Adrenal gland (tissue), 5 donors: Measurements from ENCODE around the gene SPATA18.

Source experiments
- POLR2A ChIP-seq, 2 donors: fragments of 450-650 bp; IDR thresholded peaks; one replicate each; pipeline ENCODE4 v1.6.1; 2017; ENCODE audit warnings: antibody characterized with exemption in 2 of 2, mild to moderate bottlenecking in 2 of 2, moderate library complexity in 1 of 2
- TF ChIP-seq, protein P1 (sequence below), 6 experiments: fragments of 450-650 bp in 4 of 6; fragments of 200-600 bp in 2 of 6; sonication (generic) in 1 of 6; IDR thresholded peaks; 1 replicate in 5 of 6; 2 replicates in 1 of 6; pipeline versions ENCODE4 v1.5.1 to v1.8.0; 2016 to 2021; ENCODE audit warnings: antibody characterized with exemption in 6 of 6, mild to moderate bottlenecking in 2 of 6, moderate library complexity in 1 of 6
- donor health status: DM: no; HTN: no; CAD: no.

- TF ChIP-seq POLR2A (IDR thresholded peaks at IDR 0.05), result no peak
- TF ChIP-seq, protein P1, sequence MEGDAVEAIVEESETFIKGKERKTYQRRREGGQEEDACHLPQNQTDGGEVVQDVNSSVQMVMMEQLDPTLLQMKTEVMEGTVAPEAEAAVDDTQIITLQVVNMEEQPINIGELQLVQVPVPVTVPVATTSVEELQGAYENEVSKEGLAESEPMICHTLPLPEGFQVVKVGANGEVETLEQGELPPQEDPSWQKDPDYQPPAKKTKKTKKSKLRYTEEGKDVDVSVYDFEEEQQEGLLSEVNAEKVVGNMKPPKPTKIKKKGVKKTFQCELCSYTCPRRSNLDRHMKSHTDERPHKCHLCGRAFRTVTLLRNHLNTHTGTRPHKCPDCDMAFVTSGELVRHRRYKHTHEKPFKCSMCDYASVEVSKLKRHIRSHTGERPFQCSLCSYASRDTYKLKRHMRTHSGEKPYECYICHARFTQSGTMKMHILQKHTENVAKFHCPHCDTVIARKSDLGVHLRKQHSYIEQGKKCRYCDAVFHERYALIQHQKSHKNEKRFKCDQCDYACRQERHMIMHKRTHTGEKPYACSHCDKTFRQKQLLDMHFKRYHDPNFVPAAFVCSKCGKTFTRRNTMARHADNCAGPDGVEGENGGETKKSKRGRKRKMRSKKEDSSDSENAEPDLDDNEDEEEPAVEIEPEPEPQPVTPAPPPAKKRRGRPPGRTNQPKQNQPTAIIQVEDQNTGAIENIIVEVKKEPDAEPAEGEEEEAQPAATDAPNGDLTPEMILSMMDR (IDR thresholded peaks at IDR 0.05), result no peak
Measured at GRCh38 chr4:52105276-52105675, 54.2 kb downstream of the SPATA18 start.
